ENCODE measurements around the gene MCTP2. TPM values are rescaled to one million over a fixed set of nuclear protein-coding genes. Genes with fewer than 3 reads are reported as not detected.

MCTP2 gene
- total RNA-seq, 3 donors from 2014 or later = 41.9 to 89.3 (median 83.7) TPM

- H3K4me1 ChIP-seq (ENCODE audit: low read depth) = peaks cover 15% of the 10 kb centered on the region
- H3K36me3 ChIP-seq (ENCODE audit: low read depth) = no peaks in the 10 kb centered on the region
- no peak for DNase-seq
- no peak for TF ChIP-seq CTCF (IDR thresholded peaks at IDR 0.05)
- ATAC-seq = no peak
- intact Hi-C loops (cut with DNase I, micrococcal nuclease) = no loop called here
- no peaks in the 10 kb centered on the region for H3K9me3 ChIP-seq
- H3K4me3 ChIP-seq = no peak overlapping the region
These were observed 26.9 kb downstream of the MCTP2 start for GRCh38 chr15:94258246-94258645.

- intact Hi-C loops (cut with DNase I, micrococcal nuclease) = no loop called here
- H3K36me3 ChIP-seq (ENCODE audit: low read depth) = no peaks in the 10 kb centered on the region
- no peak for TF ChIP-seq CTCF (IDR thresholded peaks at IDR 0.05)
- DNase-seq (no peak), ATAC-seq (no peak)
- no peak overlapping the region for H3K4me3 ChIP-seq
- H3K9me3 ChIP-seq = no peaks in the 10 kb centered on the region
- peaks cover 11% of the 10 kb centered on the region for H3K4me1 ChIP-seq (ENCODE audit: low read depth)
These were observed 27.9 kb downstream of the MCTP2 start for GRCh38 chr15:94259121-94259751.

DNA sequence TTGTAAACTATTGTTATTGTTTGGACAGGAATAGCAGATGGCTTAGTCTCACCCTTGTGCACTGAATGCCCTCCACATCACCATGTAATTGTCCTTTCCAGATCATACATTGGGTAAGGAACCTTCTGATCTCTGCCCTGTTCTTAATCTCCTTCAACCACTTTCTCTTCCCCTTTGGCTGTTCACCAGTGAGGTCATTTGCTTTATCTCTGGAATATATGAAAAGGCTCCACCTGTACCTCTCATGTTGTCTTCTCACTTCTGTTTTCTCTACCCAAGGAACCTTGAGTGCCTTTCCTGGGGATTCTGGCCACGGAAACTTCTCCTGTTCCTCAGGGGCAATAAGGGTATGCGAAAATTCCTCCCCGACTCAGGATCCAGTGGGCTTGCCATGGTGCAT is 28.5 kb downstream of the MCTP2 start:
- peaks cover 7% of the 10 kb centered on the region for H3K4me1 ChIP-seq (ENCODE audit: low read depth)
- peak; percentile 44 for ATAC-seq

DNA sequence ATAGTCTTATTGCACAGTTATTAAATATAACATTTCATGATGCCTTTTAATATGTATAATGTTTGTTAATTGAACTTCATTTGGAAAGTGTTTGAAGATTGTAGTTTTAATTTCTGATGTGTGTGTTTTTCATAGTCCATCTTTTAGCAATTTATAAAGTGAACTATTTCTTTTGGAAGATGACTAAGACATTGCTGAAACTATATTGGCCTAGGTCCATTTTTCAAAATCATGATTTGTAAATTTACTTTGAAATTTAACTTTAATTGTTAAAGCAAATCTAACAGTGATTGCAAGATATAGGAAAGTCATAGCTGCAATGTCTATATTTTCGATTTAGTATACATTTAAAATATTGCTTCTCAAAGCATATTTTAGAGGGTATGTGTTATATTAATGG is 30.8 kb downstream of the MCTP2 start:
- DNase-seq (no peak), ATAC-seq (no peak)
- intact Hi-C loops (cut with DNase I, micrococcal nuclease) = no loop called here
- no peaks in the 10 kb centered on the region for H3K9me3 ChIP-seq
- H3K4me1 ChIP-seq (ENCODE audit: low read depth) = no peaks in the 10 kb centered on the region
- TF ChIP-seq CTCF (IDR thresholded peaks at IDR 0.05) = no peak
- H3K36me3 ChIP-seq (ENCODE audit: low read depth) = no peaks in the 10 kb centered on the region
- no peak overlapping the region for H3K4me3 ChIP-seq

More for the DNA sequence above, 28.5 kb downstream of the MCTP2 start:
- TF ChIP-seq CTCF (IDR thresholded peaks at IDR 0.05) = no peak
- no peaks in the 10 kb centered on the region for H3K9me3 ChIP-seq
- no peaks in the 10 kb centered on the region for H3K36me3 ChIP-seq (ENCODE audit: low read depth)
- H3K4me3 ChIP-seq = no peak overlapping the region
- intact Hi-C loops (cut with DNase I, micrococcal nuclease) = no loop called here
- no peak for DNase-seq

DNA sequence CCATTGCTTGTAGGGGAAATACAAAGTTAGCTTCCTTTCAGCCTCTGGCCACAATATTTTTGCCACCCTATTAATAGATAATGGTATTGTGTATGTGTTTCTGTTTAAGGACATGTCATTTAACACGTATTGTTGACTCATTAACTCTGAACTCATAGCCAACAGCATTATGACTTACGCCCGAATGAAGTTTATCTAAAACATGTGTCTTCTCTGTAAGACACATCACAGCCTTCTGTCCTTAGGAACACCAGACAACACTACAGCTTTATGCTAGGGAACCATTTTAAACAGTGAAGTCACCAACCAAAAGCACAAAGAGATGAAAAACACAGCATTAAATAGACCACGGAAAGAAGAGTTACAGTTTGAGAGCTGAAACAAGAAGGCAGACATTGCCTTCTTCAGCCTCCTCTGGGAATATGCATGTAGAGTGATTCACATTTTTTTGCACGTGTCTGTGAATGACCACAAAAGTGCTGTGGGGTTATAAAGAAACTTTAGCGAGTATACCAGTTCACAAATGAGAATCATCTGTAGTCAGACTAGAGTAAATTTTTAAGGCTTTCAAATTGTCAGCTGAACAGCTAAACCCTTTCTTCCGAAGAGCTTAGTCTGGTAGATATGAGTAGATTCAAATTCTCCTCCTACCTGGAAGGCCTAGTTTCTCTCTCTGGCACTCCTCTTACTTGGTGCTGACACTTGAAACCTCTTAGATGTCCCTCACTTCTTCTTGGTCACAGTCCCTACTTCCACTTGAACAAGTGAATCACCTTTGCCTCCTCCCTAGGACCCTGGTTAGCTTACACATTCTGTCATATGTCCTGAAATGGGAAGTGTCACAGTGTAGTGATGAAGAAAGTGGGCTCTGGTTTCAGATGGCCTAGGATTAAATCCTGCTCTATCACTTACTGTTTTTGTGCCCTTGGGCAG is 32.2 kb downstream of the MCTP2 start:
- H3K4me1 ChIP-seq (ENCODE audit: low read depth) = no peaks in the 10 kb centered on the region
- DNase-seq (no peak), ATAC-seq (no peak)
- no peak for TF ChIP-seq CTCF (IDR thresholded peaks at IDR 0.05)
- H3K36me3 ChIP-seq (ENCODE audit: low read depth) = no peaks in the 10 kb centered on the region
- no peaks in the 10 kb centered on the region for H3K9me3 ChIP-seq
- H3K4me3 ChIP-seq = no peak overlapping the region
- intact Hi-C loops (cut with DNase I, micrococcal nuclease) = no loop called here

All from mucosa of descending colon (tissue), 3 donors.